ENCODE data around the gene FAM240A.

FAM240A gene

DNA sequence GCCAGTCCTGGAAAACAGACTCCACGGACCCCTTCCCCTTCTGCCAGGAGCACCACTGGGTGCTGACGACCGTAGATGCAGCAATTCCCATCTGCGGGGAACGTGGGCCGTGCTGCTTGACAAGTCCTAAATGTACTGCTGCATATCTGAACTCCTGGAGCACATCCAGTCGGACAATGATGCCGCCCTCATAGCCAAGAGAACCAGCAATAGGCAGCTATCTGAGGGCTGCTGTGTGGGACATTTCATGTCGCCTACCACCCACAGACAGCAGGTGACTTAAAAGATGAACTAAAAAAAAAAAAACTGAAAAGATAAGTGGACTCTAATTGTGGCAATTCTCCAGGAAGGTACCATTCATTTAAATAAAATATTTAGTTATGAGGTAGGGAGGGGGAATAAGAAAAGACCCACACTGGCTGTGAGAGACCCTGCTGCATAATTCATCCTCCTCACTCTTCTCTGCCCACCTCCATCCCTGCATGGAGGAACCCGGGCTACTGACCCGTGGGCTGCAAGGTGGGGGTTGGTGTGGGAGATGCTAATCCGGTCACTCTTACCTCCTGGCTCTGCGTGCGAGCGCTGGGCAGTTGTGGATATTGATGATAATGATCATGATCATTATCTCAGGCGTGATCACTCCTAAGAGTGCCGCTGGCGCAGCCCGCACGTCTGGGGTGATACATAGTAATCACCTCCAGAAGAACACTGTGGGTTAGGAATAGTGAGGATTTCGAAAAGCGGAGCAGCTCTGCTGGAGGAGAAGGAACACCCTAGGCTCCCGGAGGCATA, 52.8 kb downstream of the FAM240A start:
- H3K27ac ChIP-seq: no peak overlapping the region
- TF ChIP-seq, protein P1, sequence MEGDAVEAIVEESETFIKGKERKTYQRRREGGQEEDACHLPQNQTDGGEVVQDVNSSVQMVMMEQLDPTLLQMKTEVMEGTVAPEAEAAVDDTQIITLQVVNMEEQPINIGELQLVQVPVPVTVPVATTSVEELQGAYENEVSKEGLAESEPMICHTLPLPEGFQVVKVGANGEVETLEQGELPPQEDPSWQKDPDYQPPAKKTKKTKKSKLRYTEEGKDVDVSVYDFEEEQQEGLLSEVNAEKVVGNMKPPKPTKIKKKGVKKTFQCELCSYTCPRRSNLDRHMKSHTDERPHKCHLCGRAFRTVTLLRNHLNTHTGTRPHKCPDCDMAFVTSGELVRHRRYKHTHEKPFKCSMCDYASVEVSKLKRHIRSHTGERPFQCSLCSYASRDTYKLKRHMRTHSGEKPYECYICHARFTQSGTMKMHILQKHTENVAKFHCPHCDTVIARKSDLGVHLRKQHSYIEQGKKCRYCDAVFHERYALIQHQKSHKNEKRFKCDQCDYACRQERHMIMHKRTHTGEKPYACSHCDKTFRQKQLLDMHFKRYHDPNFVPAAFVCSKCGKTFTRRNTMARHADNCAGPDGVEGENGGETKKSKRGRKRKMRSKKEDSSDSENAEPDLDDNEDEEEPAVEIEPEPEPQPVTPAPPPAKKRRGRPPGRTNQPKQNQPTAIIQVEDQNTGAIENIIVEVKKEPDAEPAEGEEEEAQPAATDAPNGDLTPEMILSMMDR (IDR thresholded peaks at IDR 0.05): no peak
- no peak for TF ChIP-seq ZFX (IDR thresholded peaks at IDR 0.05; ENCODE audit: borderline replicate concordance)

DNA sequence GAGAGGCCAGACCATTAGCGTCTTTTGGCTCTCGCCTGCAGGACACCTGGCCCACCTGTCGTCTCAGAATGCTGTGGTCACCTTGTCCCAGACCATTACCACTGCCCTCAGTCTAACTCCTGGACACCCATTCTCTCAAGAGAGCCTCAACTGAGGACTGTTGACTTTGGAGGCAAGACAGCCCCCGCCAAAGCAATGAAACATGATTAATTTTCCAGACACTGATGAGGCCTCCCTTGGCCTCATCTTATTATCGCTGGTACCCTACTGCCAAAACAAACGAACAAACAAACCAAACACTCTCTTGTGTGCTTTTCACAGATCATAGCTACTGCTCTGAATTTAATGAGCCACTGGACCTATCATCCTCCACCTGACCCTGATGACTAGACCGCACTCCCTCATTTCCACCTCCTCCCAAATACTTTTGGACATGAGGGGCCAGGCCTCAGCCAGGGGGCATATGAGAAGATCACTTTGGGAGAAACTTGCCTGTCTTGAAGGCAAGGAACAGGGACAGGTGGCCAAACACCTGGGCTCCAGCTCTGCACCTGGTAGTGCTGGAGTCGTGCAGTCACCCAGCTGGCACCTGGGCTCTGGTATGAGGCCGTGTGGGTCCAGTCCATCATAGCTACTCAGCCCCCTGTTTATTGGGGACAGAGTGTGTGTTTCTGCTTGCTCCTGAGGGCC, 53.6 kb downstream of the FAM240A start:
- TF ChIP-seq ZFX (IDR thresholded peaks at IDR 0.05; ENCODE audit: borderline replicate concordance): no peak
- TF ChIP-seq, protein P1 (IDR thresholded peaks at IDR 0.05): no peak
- no peak overlapping the region for H3K27ac ChIP-seq

DNA sequence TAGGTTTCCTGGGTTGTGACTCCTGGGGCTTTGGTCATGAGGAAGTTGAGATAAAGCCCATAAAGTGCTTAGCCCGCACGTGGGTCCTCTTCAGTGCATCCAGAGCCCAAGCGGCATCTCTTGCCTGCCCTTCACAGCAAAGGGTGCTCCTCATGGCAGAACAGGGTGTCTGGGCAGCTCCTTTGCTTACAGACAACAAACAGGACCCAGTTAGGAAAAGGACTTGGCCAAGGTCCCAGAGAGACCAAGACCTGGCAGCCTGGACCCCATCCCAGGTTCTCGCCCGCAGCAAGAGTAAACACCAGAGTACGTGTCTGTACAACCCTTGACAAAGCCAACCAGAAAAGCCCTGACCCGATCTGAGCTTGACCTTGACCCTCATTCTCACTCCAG, 54.1 kb downstream of the FAM240A start:
- TF ChIP-seq, protein P1 (IDR thresholded peaks at IDR 0.05): no peak
- TF ChIP-seq ZFX (IDR thresholded peaks at IDR 0.05; ENCODE audit: borderline replicate concordance): no peak
- no peak overlapping the region for H3K27ac ChIP-seq

DNA sequence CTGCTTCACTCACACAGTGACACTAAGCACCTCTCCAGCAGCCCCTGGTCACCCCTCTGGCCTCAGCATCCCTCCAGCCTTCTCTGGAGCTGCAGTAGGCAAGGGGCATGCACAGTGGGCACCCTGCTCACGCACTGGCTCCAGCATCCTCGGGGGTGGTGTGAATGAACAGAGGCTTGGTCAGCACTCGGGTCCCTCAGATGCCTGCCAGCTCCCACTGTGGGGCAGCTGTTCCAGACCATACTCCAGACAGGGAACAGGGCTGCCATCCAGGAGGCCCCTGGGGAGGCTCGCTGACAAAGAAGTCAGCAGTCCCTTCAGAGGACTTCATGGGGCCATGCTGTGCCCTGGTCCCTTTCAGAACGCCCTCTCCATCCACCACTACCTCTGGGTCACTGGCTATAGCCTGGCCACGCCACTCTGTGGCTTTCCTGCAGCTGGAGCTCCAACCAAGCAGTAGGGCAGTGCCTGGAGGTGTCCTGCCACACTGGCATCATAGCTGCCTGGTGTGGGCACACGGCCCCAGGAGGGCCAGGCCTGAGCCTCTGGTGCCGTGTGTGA, 54.8 kb downstream of the FAM240A start:
- H3K27ac ChIP-seq: no peak overlapping the region
- no peak for TF ChIP-seq ZFX (IDR thresholded peaks at IDR 0.05; ENCODE audit: borderline replicate concordance)

DNA sequence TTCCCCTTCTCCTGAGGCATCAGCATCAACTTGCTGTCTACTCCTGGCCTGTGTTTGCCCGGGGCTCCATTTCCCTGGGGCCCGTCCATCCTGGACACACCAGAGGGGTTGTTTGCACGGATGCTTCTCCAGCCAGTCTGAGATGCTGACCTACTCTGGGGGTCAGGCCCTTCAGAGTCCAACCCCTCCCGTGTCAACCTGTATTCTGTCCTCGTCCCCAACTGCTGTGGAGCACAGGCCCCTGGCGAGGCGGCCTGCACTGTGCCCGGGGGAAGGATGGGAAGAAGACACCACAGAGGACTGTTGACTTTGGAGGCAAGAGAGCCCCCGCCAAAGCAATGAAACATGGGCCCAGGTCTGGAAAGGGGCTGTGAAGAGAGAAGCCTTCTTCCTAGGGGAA, 55.3 kb downstream of the FAM240A start:
- H3K27ac ChIP-seq: no peak overlapping the region
- no peak for TF ChIP-seq ZFX (IDR thresholded peaks at IDR 0.05; ENCODE audit: borderline replicate concordance)
- TF ChIP-seq, protein P1 (IDR thresholded peaks at IDR 0.05): no peak

DNA sequence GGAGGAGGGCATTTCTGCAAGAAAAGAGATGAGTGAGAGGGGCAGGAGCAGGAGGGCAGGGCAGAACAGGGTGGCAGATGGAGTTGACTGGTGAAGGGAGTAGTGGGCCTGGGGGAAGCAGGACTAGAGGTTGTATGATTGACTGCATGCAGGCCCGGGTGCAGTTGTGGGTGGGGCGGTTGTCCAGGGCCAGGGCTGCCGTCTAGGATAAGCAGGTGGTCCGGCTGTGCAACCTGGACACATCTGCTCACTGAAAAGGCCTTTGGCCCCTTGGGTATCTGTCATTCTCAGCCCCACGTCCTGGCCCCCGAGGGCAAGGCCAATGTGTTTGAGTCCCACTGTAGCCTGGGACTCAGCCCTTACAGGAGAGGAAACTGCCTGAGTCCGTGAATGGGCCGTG, 55.8 kb downstream of the FAM240A start:
- H3K27ac ChIP-seq: no peak overlapping the region
- TF ChIP-seq, protein P1 (IDR thresholded peaks at IDR 0.05): no peak
- TF ChIP-seq ZFX (IDR thresholded peaks at IDR 0.05; ENCODE audit: borderline replicate concordance): no peak

DNA sequence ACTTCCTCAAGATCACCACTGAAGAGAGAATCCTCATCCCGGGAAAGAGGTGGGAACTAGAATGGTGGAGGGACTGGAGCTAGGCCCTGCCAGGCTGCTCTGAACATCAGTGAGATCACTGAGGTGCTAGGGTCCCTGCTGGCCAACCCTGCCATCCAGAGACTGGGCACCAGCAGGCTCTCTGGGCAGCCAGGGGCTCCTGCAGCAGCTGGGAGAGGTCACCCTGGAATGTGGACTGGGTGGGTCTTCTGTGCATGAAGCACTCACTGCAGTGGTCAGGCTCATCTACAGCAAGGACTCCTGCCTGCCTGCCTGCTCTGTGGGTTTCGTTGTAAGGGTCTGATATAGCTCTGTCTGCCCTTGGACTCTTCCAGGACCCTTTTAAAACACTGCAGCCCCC, 56.3 kb downstream of the FAM240A start:
- H3K27ac ChIP-seq: no peak overlapping the region
- TF ChIP-seq ZFX (IDR thresholded peaks at IDR 0.05; ENCODE audit: borderline replicate concordance): no peak
- TF ChIP-seq, protein P1 (IDR thresholded peaks at IDR 0.05): no peak
